GM13977 (cell line): ENCODE measurements around the gene KRTAP5-10.
"Not testable (repeated sequence)": the region's sequence is repeated elsewhere in the genome, so short reads cannot be mapped to it uniquely, and the experiment has no call there.

ENCODE experiments used
- DNase-seq: peaks from one replicate; pipeline ENCODE4 v3.0.0; 2012; ENCODE audit warnings: low spot score
- in situ Hi-C: fragments of 300-500 bp; cut with MboI; formaldehyde crosslinking; loops from one replicate; pipeline ENCODE4 v1.12.0; 2022; ENCODE audit warnings: low sequenced_read_pairs, low pct_unique_long_range_greater_than_20kb, mixed read lengths, inconsistent platforms; ENCODE audit not compliant: unreplicated experiment
- TF ChIP-seq, protein P1 (sequence below): IDR thresholded peaks from 2 replicates; pipeline ENCODE4 v1.5.1; 2012; ENCODE audit warnings: mild to moderate bottlenecking, control low read depth; ENCODE audit not compliant: insufficient read depth; ENCODE audit errors: extremely low read depth, missing control alignments

KRTAP5-10 gene

GRCh38 chr11:71575723-71576424 is 10.5 kb downstream of the KRTAP5-10 start:
- in situ Hi-C loops = no loop called here
- TF ChIP-seq, protein P1, sequence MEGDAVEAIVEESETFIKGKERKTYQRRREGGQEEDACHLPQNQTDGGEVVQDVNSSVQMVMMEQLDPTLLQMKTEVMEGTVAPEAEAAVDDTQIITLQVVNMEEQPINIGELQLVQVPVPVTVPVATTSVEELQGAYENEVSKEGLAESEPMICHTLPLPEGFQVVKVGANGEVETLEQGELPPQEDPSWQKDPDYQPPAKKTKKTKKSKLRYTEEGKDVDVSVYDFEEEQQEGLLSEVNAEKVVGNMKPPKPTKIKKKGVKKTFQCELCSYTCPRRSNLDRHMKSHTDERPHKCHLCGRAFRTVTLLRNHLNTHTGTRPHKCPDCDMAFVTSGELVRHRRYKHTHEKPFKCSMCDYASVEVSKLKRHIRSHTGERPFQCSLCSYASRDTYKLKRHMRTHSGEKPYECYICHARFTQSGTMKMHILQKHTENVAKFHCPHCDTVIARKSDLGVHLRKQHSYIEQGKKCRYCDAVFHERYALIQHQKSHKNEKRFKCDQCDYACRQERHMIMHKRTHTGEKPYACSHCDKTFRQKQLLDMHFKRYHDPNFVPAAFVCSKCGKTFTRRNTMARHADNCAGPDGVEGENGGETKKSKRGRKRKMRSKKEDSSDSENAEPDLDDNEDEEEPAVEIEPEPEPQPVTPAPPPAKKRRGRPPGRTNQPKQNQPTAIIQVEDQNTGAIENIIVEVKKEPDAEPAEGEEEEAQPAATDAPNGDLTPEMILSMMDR = no peak
- no peak for DNase-seq

- DNase-seq, in situ Hi-C loops: not testable (repeated sequence)
Observed at GRCh38 chr11:71576688-71577465, 11.5 kb downstream of the KRTAP5-10 start.

DNA sequence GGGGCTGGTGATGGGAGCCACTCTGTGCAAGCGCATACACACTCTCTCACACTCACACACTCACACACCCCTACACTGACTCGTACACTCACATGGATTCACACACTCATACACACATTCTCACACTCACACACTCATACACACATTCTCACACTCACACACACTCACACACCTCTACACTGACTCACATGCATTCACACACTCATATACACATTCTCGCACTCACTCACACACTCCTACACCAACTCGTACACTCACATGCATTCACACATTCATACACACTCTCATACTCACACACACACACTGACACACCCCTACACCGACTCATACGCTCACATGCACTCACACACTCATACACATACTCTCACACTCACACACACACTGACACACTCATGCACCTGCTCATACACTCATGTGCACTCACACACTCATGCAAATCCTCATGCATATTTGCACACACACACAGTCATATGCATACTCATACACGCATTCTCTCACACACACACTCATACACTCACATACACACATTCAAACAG is 12.2 kb downstream of the KRTAP5-10 start:
- TF ChIP-seq, protein P1 = no peak
- in situ Hi-C loops = no loop called here
- DNase-seq = no peak

DNA sequence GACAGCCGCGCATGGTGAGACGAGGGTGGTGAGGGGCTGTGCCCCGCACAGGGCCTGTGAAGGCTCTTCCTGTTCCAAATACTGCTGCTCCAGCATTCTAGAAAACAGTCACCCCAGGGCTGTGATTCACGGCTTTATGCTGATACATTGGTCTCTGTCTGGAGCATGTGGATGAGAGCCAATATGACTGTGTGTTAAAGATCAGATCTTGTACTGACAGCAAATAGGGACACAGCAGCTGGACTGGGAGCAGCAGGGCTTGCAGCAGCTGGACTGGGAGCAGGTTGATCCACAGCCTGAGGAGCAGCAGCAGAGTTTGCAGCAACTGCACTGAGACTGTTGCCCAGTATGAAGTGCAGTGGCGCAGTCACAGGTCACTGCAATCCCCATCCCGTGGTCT is 14.2 kb downstream of the KRTAP5-10 start:
- in situ Hi-C loops, DNase-seq: not testable (repeated sequence)

GRCh38 chr11:71580057-71581003 is 15.0 kb downstream of the KRTAP5-10 start:
- in situ Hi-C loops = no loop called here
- TF ChIP-seq, protein P1 = peak; percentile 74
- DNase-seq = peak; percentile 63

DNA sequence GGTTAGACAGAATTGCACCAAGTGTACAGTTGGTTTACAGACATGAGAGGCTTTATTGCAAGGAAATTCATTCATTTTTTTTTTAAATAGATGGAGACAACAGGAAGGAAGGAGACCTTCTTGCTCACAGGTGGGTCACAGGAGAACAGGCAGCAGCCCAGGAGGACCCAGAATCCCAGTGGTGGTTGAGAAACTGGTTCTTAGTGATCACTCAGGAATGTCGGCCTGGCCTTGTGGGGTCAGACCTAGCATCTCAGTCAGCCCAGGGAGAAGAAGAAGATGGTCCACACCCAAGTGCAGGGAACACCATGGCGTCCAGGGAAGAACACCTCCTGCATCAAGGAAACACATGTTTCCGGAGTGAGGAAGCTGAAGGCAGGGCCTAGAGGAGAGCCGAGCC is 16.5 kb downstream of the KRTAP5-10 start:
- in situ Hi-C loops = no loop called here
- no peak for DNase-seq
- TF ChIP-seq, protein P1 = no peak

GRCh38 chr11:71582309-71582895 is 17.0 kb downstream of the KRTAP5-10 start, which contains the start of gene KRTAP5-11:
Gene KRTAP5-11, minus strand, starts transcription at chr11:71582875. Its CDS starts 38 bp downstream, at chr11:71582837.
- DNase-seq = no peak
- TF ChIP-seq, protein P1 = no peak
- in situ Hi-C loops = no loop called here

DNA sequence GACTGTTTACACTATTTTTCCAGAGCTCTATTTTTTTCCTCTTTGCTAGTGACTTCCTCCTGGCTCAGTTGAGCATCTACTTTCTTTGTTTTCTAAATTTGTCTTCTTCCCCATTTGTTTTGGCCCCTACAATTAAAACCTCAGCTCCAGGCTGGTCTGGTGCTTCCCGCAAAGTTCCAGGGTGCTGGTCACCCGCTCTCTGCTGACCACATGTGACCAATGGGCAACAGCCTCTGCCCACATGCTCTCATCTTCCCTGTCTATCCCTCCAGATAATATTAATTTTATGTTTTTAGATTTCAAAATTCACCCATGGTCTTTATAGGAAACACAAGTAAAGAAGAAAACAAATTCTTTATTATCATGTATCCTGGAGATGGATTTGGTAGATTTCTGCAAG is 17.6 kb downstream of the KRTAP5-10 start:
- DNase-seq, in situ Hi-C loops: not testable (repeated sequence)

- in situ Hi-C loops, DNase-seq: not testable (repeated sequence)
Observed at GRCh38 chr11:71585673-71586072, 20.3 kb downstream of the KRTAP5-10 start.

DNA sequence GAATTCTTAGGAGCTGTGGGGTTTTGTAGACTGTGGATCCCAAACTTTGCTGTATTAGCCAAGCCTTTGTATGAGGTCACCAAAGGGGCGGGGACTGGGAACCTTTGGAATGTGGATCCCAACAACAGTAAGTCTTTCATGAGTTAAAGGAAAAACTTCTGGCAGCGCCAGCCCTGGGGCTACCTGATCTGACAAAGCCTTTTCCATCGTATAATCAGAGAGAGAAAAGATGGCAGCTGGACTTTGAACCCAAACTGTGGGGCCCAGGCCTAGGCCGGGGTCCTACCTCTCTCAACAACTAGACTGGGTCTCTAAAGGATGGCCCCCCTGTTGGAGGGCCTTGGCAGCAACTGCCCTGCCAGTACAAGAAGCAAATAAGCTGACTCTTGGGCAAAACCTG is 23.0 kb downstream of the KRTAP5-10 start:
- in situ Hi-C loops, DNase-seq: not testable (repeated sequence)
